GOT3 (cell line): ENCODE results near the gene CTDSP1.

ENCODE experiments used
- DNase-seq: peaks from one replicate; lab custom pipeline; 2025; ENCODE audit warnings: mixed read lengths; lab: John Stamatoyannopoulos, UW

Gene CTDSP1

GRCh38 chr2:218399391-218400166, at the start of gene CTDSP1:
CTDSP1 (plus strand) TSS chr2:218399868; CDS start chr2:218400091, 223 bp downstream.
- DNase-seq: peak; percentile 78

GRCh38 chr2:218354045-218354444, 45.6 kb upstream of the CTDSP1 start:
- no peak for DNase-seq

GRCh38 chr2:218354850-218355443, 44.7 kb upstream of the CTDSP1 start:
- DNase-seq: no peak

GRCh38 chr2:218357236-218358177, 42.2 kb upstream of the CTDSP1 start:
- no peak for DNase-seq

GRCh38 chr2:218360453-218360852, 39.2 kb upstream of the CTDSP1 start:
- no peak for DNase-seq

GRCh38 chr2:218362606-218363005, 37.1 kb upstream of the CTDSP1 start:
- DNase-seq: no peak

GRCh38 chr2:218363736-218364135, 35.9 kb upstream of the CTDSP1 start:
- no peak for DNase-seq

- DNase-seq: no peak
Observed at GRCh38 chr2:218364196-218364595, 35.5 kb upstream of the CTDSP1 start.

GRCh38 chr2:218366621-218367414, 32.9 kb upstream of the CTDSP1 start:
- no peak for DNase-seq

- DNase-seq: peak; percentile 23
Observed at GRCh38 chr2:218367415-218368149, 32.1 kb upstream of the CTDSP1 start.

- no peak for DNase-seq
Observed at GRCh38 chr2:218368150-218368528, 31.5 kb upstream of the CTDSP1 start.

- no peak for DNase-seq
Observed at GRCh38 chr2:218368621-218369153, 31.0 kb upstream of the CTDSP1 start.

GRCh38 chr2:218369330-218369729, 30.3 kb upstream of the CTDSP1 start:
- no peak for DNase-seq

GRCh38 chr2:218370410-218371063, 29.1 kb upstream of the CTDSP1 start:
- DNase-seq: no peak

- no peak for DNase-seq
Observed at GRCh38 chr2:218371983-218372350, 27.7 kb upstream of the CTDSP1 start.

GRCh38 chr2:218374795-218375194, 24.9 kb upstream of the CTDSP1 start:
- no peak for DNase-seq

GRCh38 chr2:218375212-218375611, 24.5 kb upstream of the CTDSP1 start:
- no peak for DNase-seq

GRCh38 chr2:218378053-218378452, 21.6 kb upstream of the CTDSP1 start:
- DNase-seq: no peak

- no peak for DNase-seq
Observed at GRCh38 chr2:218381916-218382366, 17.7 kb upstream of the CTDSP1 start, which contains the start of gene SLC11A1. SLC11A1 (plus strand) TSS chr2:218382273; CDS start chr2:218382369, 96 bp downstream.

- no peak for DNase-seq
Observed at GRCh38 chr2:218382785-218383184, 16.9 kb upstream of the CTDSP1 start.
